MCF 10A (cell line): ENCODE results near the gene HTT. TPM values are rescaled to one million over a fixed set of nuclear protein-coding genes. Genes with fewer than 3 reads are reported as not detected.

Source experiments
- BruUV-seq: library from RNA; stranded (reverse); fragments of 400-500 nt; replicated peaks from 2 replicates; lab custom pipeline; 2021; lab: Mats Ljungman, UMichigan
- CTCF ChIA-PET: fragments of 300-600 bp; sonication (Branson Sonifier 250); formaldehyde crosslinking; extraction: SDS; loops from one replicate; lab custom pipeline; 2021; ENCODE audit warnings: antibody characterized with exemption, inconsistent platforms; lab: Yijun Ruan, JAX
- POLR2A ChIA-PET: fragments of 300-600, 350-650 bp; sonication (Branson Sonifier 250); formaldehyde crosslinking; extraction: SDS; loops from one replicate; lab custom pipeline; 2020; ENCODE audit warnings: antibody characterized with exemption, inconsistent platforms; lab: Yijun Ruan, JAX
- DNase-seq: peaks from one replicate; pipeline ENCODE4 v3.0.0-alpha.2; 2018; ENCODE audit not compliant: unreplicated experiment
- H3K27ac Mint-ChIP-seq: one replicate; pipeline ENCODE4 v1.8.0; 2022; ENCODE audit warnings: mild to moderate bottlenecking, low read depth, mixed read lengths; ENCODE audit not compliant: unreplicated experiment
- H3K27me3 Mint-ChIP-seq: one replicate; pipeline ENCODE4 v1.8.0; 2022; ENCODE audit warnings: mixed read lengths; ENCODE audit not compliant: insufficient read depth, unreplicated experiment
- H3K36me3 Mint-ChIP-seq: one replicate; pipeline ENCODE4 v1.8.0; 2022; ENCODE audit warnings: mild to moderate bottlenecking, moderate library complexity, mixed read lengths; ENCODE audit not compliant: insufficient read depth, unreplicated experiment
- H3K4me1 Mint-ChIP-seq: one replicate; pipeline ENCODE4 v1.8.0; 2022; ENCODE audit warnings: mixed read lengths; ENCODE audit not compliant: insufficient read depth, unreplicated experiment
- H3K4me3 Mint-ChIP-seq: one replicate; pipeline ENCODE4 v1.8.0; 2022; ENCODE audit warnings: mild to moderate bottlenecking, moderate library complexity, mixed read lengths; ENCODE audit not compliant: unreplicated experiment
- H3K9me3 Mint-ChIP-seq: one replicate; pipeline ENCODE4 v1.8.0; 2022; ENCODE audit warnings: mixed read lengths; ENCODE audit not compliant: unreplicated experiment
- CTCF ChIP-seq: fragments of 200-600 bp; IDR thresholded peaks from one replicate; pipeline ENCODE4 v1.8.0; 2022; ENCODE audit warnings: antibody characterized with exemption, mild to moderate bottlenecking; ENCODE audit not compliant: unreplicated experiment
- intact Hi-C: fragments of 100-400 bp; cut with micrococcal nuclease; formaldehyde crosslinking; loops from 2 replicates; pipeline ENCODE4 v1.14.1; 2022
- total RNA-seq: library from RNA; stranded (reverse); gene quantifications from 2 replicates; pipeline ENCODE4 v1.2.3, GENCODE V29; 2022

Gene HTT
- total RNA-seq, 1 experiment from 2014 or later = 47.4 TPM

GRCh38 chr4:3221996-3222395 lies 147.5 kb downstream of the HTT start:
- Mint-ChIP-seq H3K27ac (no peak overlapping the region), H3K9me3 (no peaks in the 10 kb centered on the region), H3K4me3 (no peak overlapping the region), H3K4me1 (no peaks in the 10 kb centered on the region), H3K36me3 (peaks cover 53% of the 10 kb centered on the region), H3K27me3 (no peaks in the 10 kb centered on the region)
- intact Hi-C loops = no loop called here
- ChIA-PET CTCF (no interaction called here), POLR2A (no interaction called here)
- DNase-seq = no peak
- no TSS peak for BruUV-seq
- TF ChIP-seq CTCF = no peak

- Mint-ChIP-seq H3K4me1 (no peaks in the 10 kb centered on the region), H3K27me3 (no peaks in the 10 kb centered on the region), H3K36me3 (peaks cover 46% of the 10 kb centered on the region), H3K27ac (no peak overlapping the region), H3K4me3 (no peak overlapping the region), H3K9me3 (no peaks in the 10 kb centered on the region)
- CTCF ChIA-PET = no interaction called here
- TF ChIP-seq CTCF = no peak
- POLR2A ChIA-PET = interaction anchor here (1.6 kb wide), 1 partner anchor 68 kb away, joined by 3 read pairs; no protein-coding TSS in a partner anchor
- intact Hi-C loops = no loop called here
- no TSS peak for BruUV-seq
- DNase-seq = no peak
Measured at GRCh38 chr4:3223346-3223745, 148.9 kb downstream of the HTT start.

- H3K36me3 Mint-ChIP-seq = peaks cover 47% of the 10 kb centered on the region
- POLR2A ChIA-PET = interaction anchor here (1.6 kb wide), 1 partner anchor 67 kb away, joined by 3 read pairs; no protein-coding TSS in a partner anchor
- no peak for DNase-seq
- no peak overlapping the region for H3K4me3 Mint-ChIP-seq
- intact Hi-C loops = no loop called here
- TF ChIP-seq CTCF = no peak
- no peaks in the 10 kb centered on the region for H3K4me1 Mint-ChIP-seq
- CTCF ChIA-PET = interaction anchor here (1.5 kb wide), 1 partner anchor 10 kb away, joined by 3 read pairs; no protein-coding TSS in a partner anchor
- H3K27ac Mint-ChIP-seq = no peak overlapping the region
- BruUV-seq = no TSS peak
- H3K27me3 Mint-ChIP-seq = no peaks in the 10 kb centered on the region
- H3K9me3 Mint-ChIP-seq = no peaks in the 10 kb centered on the region
Measured at GRCh38 chr4:3223956-3224748, 149.7 kb downstream of the HTT start.

- H3K4me3 Mint-ChIP-seq = no peak overlapping the region
- peaks cover 50% of the 10 kb centered on the region for H3K36me3 Mint-ChIP-seq
- DNase-seq = no peak
- POLR2A ChIA-PET = no interaction called here
- no peak overlapping the region for H3K27ac Mint-ChIP-seq
- no peaks in the 10 kb centered on the region for H3K4me1 Mint-ChIP-seq
- no peaks in the 10 kb centered on the region for H3K9me3 Mint-ChIP-seq
- BruUV-seq = no TSS peak
- intact Hi-C loops = no loop called here
- TF ChIP-seq CTCF = no peak
- no peaks in the 10 kb centered on the region for H3K27me3 Mint-ChIP-seq
- CTCF ChIA-PET = interaction anchor here (1.5 kb wide), 1 partner anchor 11 kb away, joined by 3 read pairs; no protein-coding TSS in a partner anchor
Measured at GRCh38 chr4:3225071-3225850, 150.8 kb downstream of the HTT start.
